HG03196 (cell line): ENCODE results near the gene HINT2.

Experiments
- ATAC-seq: cut with Tn5 transposase; IDR thresholded peaks from one replicate; pipeline ENCODE4 v1.9.1; 2021; ENCODE audit not compliant: unreplicated experiment

HINT2 gene

DNA sequence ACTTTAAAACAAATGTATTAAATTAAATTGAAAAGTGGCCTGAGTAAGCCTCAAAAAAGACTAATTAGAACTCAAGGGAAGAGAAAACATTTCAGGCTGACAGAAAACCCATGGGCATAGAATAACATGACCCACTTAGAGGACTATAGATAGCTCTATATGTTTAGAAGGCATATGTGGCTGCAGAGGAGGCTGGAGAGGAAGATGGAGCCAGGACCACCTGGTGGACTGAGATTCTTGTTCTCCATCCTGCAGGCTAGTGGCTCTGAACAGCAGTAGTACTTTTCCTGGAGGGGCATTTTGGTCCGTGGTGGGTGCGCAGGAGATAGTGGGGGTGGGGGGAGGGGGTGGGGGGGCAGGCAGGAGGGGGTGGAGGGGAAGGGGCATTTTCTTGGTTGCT, 33.8 kb downstream of the HINT2 start:
- no peak for ATAC-seq

GRCh38 chr9:35778496-35778895, 36.3 kb downstream of the HINT2 start:
- ATAC-seq: no peak

DNA sequence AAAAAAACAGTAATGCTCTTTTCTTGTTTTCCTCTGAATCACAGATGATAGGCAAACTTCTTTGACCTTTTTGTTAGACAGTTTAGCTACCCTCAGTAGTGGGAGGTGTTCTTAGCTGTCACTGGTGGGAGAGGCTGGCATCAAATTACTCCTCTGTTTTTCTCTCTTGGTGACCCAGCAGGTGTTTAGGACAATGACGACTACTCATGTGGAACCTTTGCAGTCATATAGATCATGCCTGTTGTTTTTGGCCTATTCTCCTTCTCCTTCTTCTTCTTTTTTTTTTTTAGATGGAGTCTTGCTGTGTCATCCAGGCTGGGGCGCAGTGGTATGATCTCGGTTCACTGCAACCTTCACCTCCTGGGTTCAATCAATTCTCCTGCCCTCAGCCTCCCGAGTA, 38.8 kb downstream of the HINT2 start:
- ATAC-seq: no peak

DNA sequence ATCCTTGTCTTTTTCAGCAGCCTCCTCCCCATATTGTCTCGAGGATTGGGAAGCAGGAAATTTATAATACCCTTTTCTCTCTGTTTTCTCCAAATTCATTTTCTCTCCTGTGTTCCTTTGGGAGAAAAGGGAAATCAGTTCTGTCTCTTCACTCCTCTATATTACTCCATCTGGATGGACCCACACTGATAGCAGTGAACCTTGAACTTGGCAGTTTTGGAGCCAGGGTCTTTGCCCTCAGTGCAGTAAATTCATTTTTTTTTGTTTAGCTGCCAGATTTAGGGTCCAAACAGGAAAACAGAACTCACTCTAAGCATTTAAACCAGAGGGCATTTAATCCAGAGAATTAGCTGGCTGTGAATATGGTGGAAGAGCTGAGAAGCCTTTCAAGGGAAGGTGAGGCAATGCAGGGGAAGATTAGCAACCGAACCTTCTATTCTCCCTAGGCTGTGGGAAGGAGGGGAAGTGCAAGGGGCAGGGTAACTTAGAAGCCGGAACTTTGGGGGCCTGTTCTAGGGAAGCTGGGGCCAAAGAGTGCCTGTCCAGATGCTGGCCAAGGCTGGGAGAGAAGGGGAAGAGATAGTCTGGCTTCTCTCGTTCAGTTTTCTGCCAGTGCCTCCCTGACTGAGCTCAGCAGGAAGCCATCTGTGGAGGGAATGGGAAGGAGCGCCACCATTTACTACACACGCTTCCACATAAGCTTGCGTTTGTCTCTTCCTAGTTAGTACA, 39.8 kb downstream of the HINT2 start:
- no peak for ATAC-seq

GRCh38 chr9:35771943-35772342, 42.9 kb downstream of the HINT2 start:
- ATAC-seq: no peak

DNA sequence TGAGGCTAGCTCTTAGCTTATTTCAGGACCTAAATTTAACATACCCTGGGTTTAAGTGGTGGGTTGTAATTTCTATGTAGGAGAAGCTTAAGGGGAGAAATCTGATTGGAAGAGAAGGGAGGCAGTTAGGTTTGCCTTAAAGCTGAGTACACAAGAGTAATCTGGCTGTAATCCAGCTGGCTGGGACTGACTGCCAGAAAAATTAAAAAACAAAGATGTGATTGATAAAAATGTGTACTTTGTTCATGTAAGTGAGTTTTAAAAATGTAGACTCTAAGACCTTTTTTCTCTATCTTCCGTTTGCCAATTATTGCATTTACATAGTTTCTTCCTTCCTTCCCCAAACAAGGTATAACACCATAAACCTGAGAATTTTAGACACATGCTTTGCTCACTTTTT, 43.3 kb downstream of the HINT2 start:
- no peak for ATAC-seq

DNA sequence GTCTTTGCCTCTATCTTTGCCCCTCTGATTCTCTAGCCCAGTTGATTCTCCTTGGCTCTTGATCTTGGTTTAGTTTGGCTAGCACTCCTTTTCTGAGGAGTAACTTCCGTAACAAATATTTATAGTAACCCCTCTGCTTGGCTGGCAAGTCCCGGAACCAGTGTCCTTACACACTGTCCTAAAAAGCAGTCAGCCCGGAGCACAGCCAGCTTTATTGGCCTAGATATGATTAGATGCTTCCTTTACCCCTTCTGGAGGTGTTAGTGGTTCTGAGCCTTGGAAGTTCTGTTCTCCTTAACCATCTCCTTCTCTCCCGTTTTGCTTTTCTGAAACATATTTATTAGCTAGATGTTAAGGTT, 43.8 kb downstream of the HINT2 start:
- ATAC-seq: no peak

GRCh38 chr9:35769763-35770162, 45.1 kb downstream of the HINT2 start:
- ATAC-seq: no peak

DNA sequence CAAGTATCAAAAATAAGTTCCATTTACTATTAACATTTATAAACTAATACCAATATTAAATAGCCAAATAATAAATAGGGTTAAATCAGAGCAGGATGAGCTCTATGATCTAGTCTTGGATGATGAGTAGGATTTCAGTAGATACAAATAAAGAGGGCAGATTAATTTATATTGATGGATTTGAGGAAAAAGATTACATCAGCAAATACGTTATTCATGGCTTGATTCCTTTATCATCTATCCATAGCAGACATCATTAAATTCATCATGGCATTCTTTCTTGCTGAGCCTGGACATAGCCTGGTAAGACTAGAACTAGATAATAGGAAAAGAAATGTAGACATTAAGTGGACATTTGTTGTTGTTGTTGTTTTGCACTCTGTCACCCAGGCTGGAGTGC, 47.4 kb downstream of the HINT2 start:
- no peak for ATAC-seq

DNA sequence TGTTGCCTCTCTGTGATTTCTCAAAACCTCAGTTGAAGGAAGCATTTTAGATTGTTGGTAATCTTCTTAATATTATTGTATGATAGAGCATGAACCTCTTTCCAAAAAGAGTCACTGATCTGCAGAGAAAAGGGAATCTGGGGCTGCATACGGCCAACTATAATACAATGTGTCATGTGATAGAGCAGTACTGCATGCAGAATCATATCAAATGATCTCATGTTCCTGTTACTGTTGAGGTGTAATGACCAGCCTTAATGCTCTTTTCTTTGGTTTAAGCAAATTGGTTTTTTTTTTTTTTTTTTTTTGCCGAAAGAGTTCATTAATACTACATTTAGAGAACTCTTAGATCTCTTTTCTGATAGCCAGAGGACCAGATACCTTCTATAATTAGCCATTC, 47.8 kb downstream of the HINT2 start:
- no peak for ATAC-seq

GRCh38 chr9:35763803-35764202, 51.0 kb downstream of the HINT2 start:
- no peak for ATAC-seq

GRCh38 chr9:35763181-35763580, 51.7 kb downstream of the HINT2 start:
- no peak for ATAC-seq
